GM12878 (cell line): ENCODE data around the gene RPL3. TPM values are rescaled to one million over a fixed set of nuclear protein-coding genes. Genes with fewer than 3 reads are reported as not detected.
A peak's percentile ranks its signal among the peaks of the same experiment; 100 is the strongest.

Experiments used
- ATAC-seq: fragments of 200-7000 bp; cut with Tn5 transposase; 3 replicates; pipeline ENCODE4 v1.9.1; 2020; ENCODE audit warnings: mild to moderate bottlenecking, moderate library complexity
- BruUV-seq: library from RNA; stranded (reverse); fragments of 400-500 nt; replicated peaks from 2 replicates; lab custom pipeline; 2021; lab: Mats Ljungman, UMichigan
- CTCF ChIA-PET: fragments of 300-600 bp; sonication (Branson Sonifier 250); formaldehyde crosslinking; extraction: SDS; loops from one replicate; lab custom pipeline; 2021; ENCODE audit warnings: inconsistent platforms; lab: Yijun Ruan, JAX
- POLR2A ChIA-PET: fragments of 350-600 bp; formaldehyde crosslinking; extraction: SDS; loops from one replicate; lab custom pipeline; 2021; ENCODE audit warnings: inconsistent platforms; lab: Charles Lee
- RAD21 ChIA-PET: fragments of 300-600 bp; sonication (Branson Sonifier 250); formaldehyde crosslinking; loops from one replicate; lab custom pipeline; 2023; ENCODE audit warnings: antibody characterized with exemption; ENCODE audit not compliant: unreplicated experiment; lab: Charles Lee
- SMC1A ChIA-PET: fragments of 300-600 bp; sonication (Branson Sonifier 250); formaldehyde crosslinking; loops from one replicate; lab custom pipeline; 2023; ENCODE audit not compliant: unreplicated experiment, uncharacterized antibody; lab: Charles Lee
- DNase-seq: peaks from one replicate; pipeline ENCODE4 v3.0.0-alpha.2; 2011; ENCODE audit warnings: low read depth, low spot score
- FAIRE-seq: peaks from 3 replicates; lab custom pipeline; 2011; peaks lifted over from hg19 to GRCh38; lab: Jason Lieb, UNC
- H2AFZ ChIP-seq: 2 replicates; pipeline ENCODE4 v1.6.0; 2011; ENCODE audit warnings: low read depth, low read length, control low read depth; ENCODE audit not compliant: control insufficient read depth
- H3K27ac ChIP-seq: 2 replicates; pipeline ENCODE4 v1.5.1; 2011; ENCODE audit warnings: control low read depth; ENCODE audit not compliant: control insufficient read depth, insufficient read depth
- H3K27me3 ChIP-seq, 2 experiments: replicated peaks in 1 of 2; 2 replicates each; pipeline versions ENCODE4 v1.6.0 to v1.6.1; 2011; ENCODE audit warnings: low read length in 1 of 2; ENCODE audit not compliant: control insufficient read depth in 2 of 2, insufficient read depth in 2 of 2
- H3K36me3 ChIP-seq, 2 experiments: 2 replicates each; pipeline ENCODE4 v1.5.1; 2011; ENCODE audit warnings: low read length in 1 of 2; ENCODE audit not compliant: control insufficient read depth in 2 of 2, insufficient read depth in 2 of 2
- H3K4me1 ChIP-seq: 2 replicates; pipeline ENCODE4 v1.6.1; 2011; ENCODE audit warnings: mild to moderate bottlenecking, low read length, moderate library complexity, mixed read lengths; ENCODE audit not compliant: control insufficient read depth, insufficient read depth
- H3K4me2 ChIP-seq: 2 replicates; pipeline ENCODE4 v1.6.0; 2011; ENCODE audit warnings: control low read depth; ENCODE audit not compliant: control insufficient read depth, insufficient read depth
- H3K4me3 ChIP-seq: fragments of 200-600 bp; sonication (generic); 2 replicates; pipeline ENCODE4 v1.5.1; 2016
- H3K79me2 ChIP-seq: 2 replicates; pipeline ENCODE4 v1.6.0; 2011; ENCODE audit warnings: low read length; ENCODE audit not compliant: control insufficient read depth, insufficient read depth
- H3K9ac ChIP-seq: 2 replicates; pipeline ENCODE4 v1.8.0; 2011; ENCODE audit warnings: low read length, control low read depth, mixed read lengths; ENCODE audit not compliant: control insufficient read depth, insufficient read depth
- H3K9me3 ChIP-seq: replicated peaks from 3 replicates; pipeline ENCODE4 v1.5.1; 2011; ENCODE audit warnings: mild to moderate bottlenecking, low read length; ENCODE audit not compliant: control insufficient read depth, insufficient read depth
- H4K20me1 ChIP-seq: 2 replicates; pipeline ENCODE4 v1.6.0; 2011; ENCODE audit not compliant: control insufficient read depth, insufficient read depth
- LARP7 ChIP-seq: fragments of 450-650 bp; IDR thresholded peaks from 2 replicates; pipeline ENCODE4 v1.6.1; 2017; ENCODE audit warnings: mild to moderate bottlenecking
- NBN ChIP-seq: fragments of 450-650 bp; IDR thresholded peaks from 2 replicates; pipeline ENCODE4 v1.6.1; 2016
- SMARCA5 ChIP-seq: fragments of 450-650 bp; IDR thresholded peaks from 2 replicates; pipeline ENCODE4 v1.6.1; 2017; ENCODE audit warnings: mild to moderate bottlenecking
- ZBED1 ChIP-seq: IDR thresholded peaks from 2 replicates; pipeline ENCODE4 v1.6.1; 2016; ENCODE audit warnings: borderline replicate concordance
- WGBS: methylation state at CpG from one replicate; pipeline ENCODE4 v1.1.6; 2016; ENCODE audit warnings: low lambda C conversion rate; ENCODE audit not compliant: insufficient replicate concordance, insufficient coverage; ENCODE audit errors: missing lambda C conversion rate; 5-methylcytosine and 5-hydroxymethylcytosine counted together
- in situ Hi-C: fragments of 300-500 bp; cut with MboI; formaldehyde crosslinking; loops from 9 replicates; pipeline ENCODE4 v1.14.3; 2018; ENCODE audit warnings: mixed read lengths
- intact Hi-C: fragments of 100-400 bp; cut with micrococcal nuclease; formaldehyde crosslinking; loops from one replicate; pipeline ENCODE4 v1.14.2; 2022; ENCODE audit not compliant: unreplicated experiment
- polyA plus RNA-seq, 11 experiments: library from polyadenylated mRNA; depleted of rRNA in 4 of 11; unstranded in 6 of 11; stranded (reverse) in 5 of 11; fragments of >200 nt; fragmentation: Nextera tagmentation in 4 of 11; fragmentation: Illumina TruSeq in 1 of 11; extraction: Ambion mirVana in 4 of 11; extraction: Trizol in 1 of 11; gene quantifications; 1 replicate in 1 of 11; 2 replicates in 10 of 11; pipeline versions ENCODE4 v1.2.1 to v1.2.3, GENCODE V29; 2011 to 2016; ENCODE audit warnings: inconsistent platforms in 2 of 11, missing spikeins in 2 of 11, low read depth in 1 of 11
- total RNA-seq, 4 experiments: library from RNA; depleted of rRNA in 3 of 4; stranded (reverse); fragments of >200 nt in 3 of 4; fragmentation: Illumina TruSeq in 1 of 4; extraction: Trizol in 1 of 4; gene quantifications; 2 replicates each; pipeline versions ENCODE4 v1.2.1 to v1.2.3, GENCODE V29; 2013 to 2021
- TF ChIP-seq, protein P1 (sequence below): IDR thresholded peaks from 2 replicates; pipeline ENCODE4 v1.6.1; 2012; ENCODE audit warnings: improper control_type of control experiment, low read depth, low read length; ENCODE audit not compliant: insufficient replicate concordance
- TF ChIP-seq, protein P2 (sequence below): fragments of 450-650 bp; IDR thresholded peaks from 2 replicates; pipeline ENCODE4 v1.6.1; 2018; ENCODE audit warnings: mild to moderate bottlenecking, low read depth, moderate library complexity; ENCODE audit not compliant: partially characterized antibody
- TF ChIP-seq, protein P3 (sequence below): IDR thresholded peaks from 2 replicates; pipeline ENCODE4 v1.6.1; 2012; ENCODE audit warnings: mild to moderate bottlenecking, low read depth, low read length

Gene RPL3
- total and polyA plus RNA-seq, 10 of the 15 experiments (the other 5 are each of a cell fraction or from before 2014, with no cell fraction given), result 1,534 to 6,791 (median 3,992) TPM

DNA sequence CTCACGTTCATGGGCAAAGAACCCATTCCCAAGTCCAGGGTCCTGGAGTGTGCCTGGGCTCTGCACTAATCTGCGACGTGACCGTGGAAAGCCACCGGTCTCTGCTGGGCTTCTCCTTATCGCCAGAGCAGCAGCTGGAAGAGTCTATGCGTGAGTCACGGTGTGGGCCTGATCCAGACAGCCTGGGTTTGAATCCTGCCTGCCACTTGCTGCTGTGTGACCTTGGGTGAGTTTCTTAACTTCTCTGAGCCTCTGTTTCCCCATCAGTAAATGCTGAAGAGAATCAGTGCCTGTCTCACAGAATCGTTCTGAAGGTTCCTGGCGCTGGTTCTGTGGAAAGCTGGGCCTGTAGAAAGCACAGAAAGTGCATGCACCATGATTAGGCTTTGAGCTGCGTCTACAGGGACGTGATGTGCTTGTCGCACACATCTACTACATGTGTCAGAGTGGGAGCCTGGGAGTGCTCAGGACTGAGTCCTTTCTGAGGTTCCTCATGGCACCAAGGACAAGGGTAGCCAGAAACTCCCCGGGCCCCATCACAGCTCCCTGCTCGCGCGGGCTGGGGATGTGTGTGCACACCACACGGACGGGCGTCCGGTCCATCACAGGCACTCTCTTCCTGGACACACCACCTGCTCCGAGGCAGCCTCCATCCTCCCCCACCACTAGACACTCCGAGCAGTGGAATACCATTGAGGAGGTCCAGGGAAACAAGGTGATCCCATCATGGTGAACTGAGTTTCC, 54.1 kb downstream of the RPL3 start (continued):
- TF ChIP-seq, protein P1, sequence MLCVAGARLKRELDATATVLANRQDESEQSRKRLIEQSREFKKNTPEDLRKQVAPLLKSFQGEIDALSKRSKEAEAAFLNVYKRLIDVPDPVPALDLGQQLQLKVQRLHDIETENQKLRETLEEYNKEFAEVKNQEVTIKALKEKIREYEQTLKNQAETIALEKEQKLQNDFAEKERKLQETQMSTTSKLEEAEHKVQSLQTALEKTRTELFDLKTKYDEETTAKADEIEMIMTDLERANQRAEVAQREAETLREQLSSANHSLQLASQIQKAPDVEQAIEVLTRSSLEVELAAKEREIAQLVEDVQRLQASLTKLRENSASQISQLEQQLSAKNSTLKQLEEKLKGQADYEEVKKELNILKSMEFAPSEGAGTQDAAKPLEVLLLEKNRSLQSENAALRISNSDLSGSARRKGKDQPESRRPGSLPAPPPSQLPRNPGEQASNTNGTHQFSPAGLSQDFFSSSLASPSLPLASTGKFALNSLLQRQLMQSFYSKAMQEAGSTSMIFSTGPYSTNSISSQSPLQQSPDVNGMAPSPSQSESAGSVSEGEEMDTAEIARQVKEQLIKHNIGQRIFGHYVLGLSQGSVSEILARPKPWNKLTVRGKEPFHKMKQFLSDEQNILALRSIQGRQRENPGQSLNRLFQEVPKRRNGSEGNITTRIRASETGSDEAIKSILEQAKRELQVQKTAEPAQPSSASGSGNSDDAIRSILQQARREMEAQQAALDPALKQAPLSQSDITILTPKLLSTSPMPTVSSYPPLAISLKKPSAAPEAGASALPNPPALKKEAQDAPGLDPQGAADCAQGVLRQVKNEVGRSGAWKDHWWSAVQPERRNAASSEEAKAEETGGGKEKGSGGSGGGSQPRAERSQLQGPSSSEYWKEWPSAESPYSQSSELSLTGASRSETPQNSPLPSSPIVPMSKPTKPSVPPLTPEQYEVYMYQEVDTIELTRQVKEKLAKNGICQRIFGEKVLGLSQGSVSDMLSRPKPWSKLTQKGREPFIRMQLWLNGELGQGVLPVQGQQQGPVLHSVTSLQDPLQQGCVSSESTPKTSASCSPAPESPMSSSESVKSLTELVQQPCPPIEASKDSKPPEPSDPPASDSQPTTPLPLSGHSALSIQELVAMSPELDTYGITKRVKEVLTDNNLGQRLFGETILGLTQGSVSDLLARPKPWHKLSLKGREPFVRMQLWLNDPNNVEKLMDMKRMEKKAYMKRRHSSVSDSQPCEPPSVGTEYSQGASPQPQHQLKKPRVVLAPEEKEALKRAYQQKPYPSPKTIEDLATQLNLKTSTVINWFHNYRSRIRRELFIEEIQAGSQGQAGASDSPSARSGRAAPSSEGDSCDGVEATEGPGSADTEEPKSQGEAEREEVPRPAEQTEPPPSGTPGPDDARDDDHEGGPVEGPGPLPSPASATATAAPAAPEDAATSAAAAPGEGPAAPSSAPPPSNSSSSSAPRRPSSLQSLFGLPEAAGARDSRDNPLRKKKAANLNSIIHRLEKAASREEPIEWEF, result no peak

DNA sequence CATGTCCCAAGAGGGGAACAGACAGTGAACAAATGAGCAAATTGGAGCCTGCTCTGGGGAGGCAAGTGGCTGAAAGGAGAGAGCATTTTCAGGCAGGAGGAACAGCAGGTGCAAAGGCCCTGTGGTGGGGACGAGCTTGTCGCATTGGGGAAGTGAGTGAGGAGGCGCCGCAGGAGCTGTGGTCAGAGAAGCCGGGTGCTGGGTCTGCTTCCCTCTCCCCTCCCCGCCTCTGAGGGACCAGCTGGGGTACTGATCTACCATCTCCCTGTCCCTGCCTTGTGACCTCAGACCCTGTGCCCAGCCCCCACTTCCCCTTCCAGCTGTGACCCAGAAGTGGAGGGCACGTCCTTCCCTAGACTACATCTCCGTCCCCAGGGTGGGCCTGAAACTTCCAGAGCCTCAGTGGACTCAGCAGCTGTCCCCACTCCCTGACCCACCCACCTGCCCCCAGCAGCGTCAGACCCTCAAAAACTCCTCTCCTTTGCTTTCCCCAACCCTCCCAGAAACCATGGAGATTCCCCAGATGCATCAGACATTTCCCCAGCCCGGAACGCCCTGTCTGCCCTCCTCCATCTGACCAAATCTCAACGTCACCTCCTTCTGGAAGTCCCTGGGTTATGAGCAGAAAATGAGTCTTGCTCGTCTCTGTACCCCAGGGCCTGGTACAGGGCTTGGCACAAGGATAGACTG, 54.9 kb downstream of the RPL3 start:
- Histone ChIP-seq H2AFZ (no peak overlapping the region), H3K79me2 (no peaks in the 10 kb centered on the region), H3K4me3 (no peak overlapping the region), H3K9me3 (peaks cover 3% of the 10 kb centered on the region; the same call in 2 of the 3 replicates), H3K36me3 (no peaks in the 10 kb centered on the region), H3K27me3 (no peaks in the 10 kb centered on the region), H3K27ac (peak overlapping the region; percentile 96), H4K20me1 (no peaks in the 10 kb centered on the region), H3K4me1 (peaks cover 37% of the 10 kb centered on the region), H3K9ac (peak overlapping the region; percentile 9; the same call in 1 of the 2 replicates), H3K4me2 (no peak overlapping the region)
- WGBS, result 81% methylated on average over 13 of the region's 13 CpGs
- intact Hi-C loops (no loop called here), in situ Hi-C loops (no loop called here)
- FAIRE-seq (no peak), ATAC-seq (peak; percentile 46), DNase-seq (no peak)
- POLR2A ChIA-PET, result interaction anchor here (0.6 kb wide), 2 partner anchors 81 to 1122 kb away, joined by 3 to 5 read pairs; no protein-coding TSS in a partner anchor
- CTCF ChIA-PET, result interaction anchor here (0.9 to 1.9 kb wide), 4 partner anchors 46 to 496 kb away, joined by 3 to 4 read pairs (median 4); no protein-coding TSS in a partner anchor
- no TSS peak for BruUV-seq
- SMC1A ChIA-PET, result interaction anchor here (0.9 to 1.2 kb wide), 3 partner anchors 11 to 22 kb away, joined by 3 read pairs; no protein-coding TSS in a partner anchor
- RAD21 ChIA-PET, result interaction anchor here (0.7 kb wide), 1 partner anchor 27 kb away, joined by 3 read pairs; no protein-coding TSS in a partner anchor
- TF ChIP-seq SMARCA5 (peak; percentile 87; the same call in 1 of the 2 replicates), NBN (0 out of 2 replicates have a peak, but pooled peaks have one; percentile 23), ZBED1 (no peak), LARP7 (no peak)
- TF ChIP-seq, protein P2, sequence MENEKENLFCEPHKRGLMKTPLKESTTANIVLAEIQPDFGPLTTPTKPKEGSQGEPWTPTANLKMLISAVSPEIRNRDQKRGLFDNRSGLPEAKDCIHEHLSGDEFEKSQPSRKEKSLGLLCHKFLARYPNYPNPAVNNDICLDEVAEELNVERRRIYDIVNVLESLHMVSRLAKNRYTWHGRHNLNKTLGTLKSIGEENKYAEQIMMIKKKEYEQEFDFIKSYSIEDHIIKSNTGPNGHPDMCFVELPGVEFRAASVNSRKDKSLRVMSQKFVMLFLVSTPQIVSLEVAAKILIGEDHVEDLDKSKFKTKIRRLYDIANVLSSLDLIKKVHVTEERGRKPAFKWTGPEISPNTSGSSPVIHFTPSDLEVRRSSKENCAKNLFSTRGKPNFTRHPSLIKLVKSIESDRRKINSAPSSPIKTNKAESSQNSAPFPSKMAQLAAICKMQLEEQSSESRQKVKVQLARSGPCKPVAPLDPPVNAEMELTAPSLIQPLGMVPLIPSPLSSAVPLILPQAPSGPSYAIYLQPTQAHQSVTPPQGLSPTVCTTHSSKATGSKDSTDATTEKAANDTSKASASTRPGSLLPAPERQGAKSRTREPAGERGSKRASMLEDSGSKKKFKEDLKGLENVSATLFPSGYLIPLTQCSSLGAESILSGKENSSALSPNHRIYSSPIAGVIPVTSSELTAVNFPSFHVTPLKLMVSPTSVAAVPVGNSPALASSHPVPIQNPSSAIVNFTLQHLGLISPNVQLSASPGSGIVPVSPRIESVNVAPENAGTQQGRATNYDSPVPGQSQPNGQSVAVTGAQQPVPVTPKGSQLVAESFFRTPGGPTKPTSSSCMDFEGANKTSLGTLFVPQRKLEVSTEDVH, result no peak
- TF ChIP-seq, protein P3, sequence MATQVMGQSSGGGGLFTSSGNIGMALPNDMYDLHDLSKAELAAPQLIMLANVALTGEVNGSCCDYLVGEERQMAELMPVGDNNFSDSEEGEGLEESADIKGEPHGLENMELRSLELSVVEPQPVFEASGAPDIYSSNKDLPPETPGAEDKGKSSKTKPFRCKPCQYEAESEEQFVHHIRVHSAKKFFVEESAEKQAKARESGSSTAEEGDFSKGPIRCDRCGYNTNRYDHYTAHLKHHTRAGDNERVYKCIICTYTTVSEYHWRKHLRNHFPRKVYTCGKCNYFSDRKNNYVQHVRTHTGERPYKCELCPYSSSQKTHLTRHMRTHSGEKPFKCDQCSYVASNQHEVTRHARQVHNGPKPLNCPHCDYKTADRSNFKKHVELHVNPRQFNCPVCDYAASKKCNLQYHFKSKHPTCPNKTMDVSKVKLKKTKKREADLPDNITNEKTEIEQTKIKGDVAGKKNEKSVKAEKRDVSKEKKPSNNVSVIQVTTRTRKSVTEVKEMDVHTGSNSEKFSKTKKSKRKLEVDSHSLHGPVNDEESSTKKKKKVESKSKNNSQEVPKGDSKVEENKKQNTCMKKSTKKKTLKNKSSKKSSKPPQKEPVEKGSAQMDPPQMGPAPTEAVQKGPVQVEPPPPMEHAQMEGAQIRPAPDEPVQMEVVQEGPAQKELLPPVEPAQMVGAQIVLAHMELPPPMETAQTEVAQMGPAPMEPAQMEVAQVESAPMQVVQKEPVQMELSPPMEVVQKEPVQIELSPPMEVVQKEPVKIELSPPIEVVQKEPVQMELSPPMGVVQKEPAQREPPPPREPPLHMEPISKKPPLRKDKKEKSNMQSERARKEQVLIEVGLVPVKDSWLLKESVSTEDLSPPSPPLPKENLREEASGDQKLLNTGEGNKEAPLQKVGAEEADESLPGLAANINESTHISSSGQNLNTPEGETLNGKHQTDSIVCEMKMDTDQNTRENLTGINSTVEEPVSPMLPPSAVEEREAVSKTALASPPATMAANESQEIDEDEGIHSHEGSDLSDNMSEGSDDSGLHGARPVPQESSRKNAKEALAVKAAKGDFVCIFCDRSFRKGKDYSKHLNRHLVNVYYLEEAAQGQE, result no peak
